RWPE2 (cell line): ENCODE data around the gene EEFSEC.

ENCODE experiments used
- ATAC-seq: fragments of 200-7000 bp; cut with Tn5 transposase; 3 replicates; pipeline ENCODE4 v1.9.1; 2021; ENCODE audit warnings: low read depth
- DNase-seq: peaks from one replicate; pipeline ENCODE4 v3.0.0-alpha.2; 2020; ENCODE audit warnings: low spot score
- H3K27ac ChIP-seq: fragments of 450-650 bp; 2 replicates; pipeline ENCODE4 v1.5.1; 2017; ENCODE audit warnings: mild to moderate bottlenecking; ENCODE audit not compliant: poor library complexity, severe bottlenecking
- H3K27me3 ChIP-seq: fragments of 250-450 bp; sonication (Bioruptor Pico); 2 replicates; pipeline ENCODE4 v1.5.1; 2021; ENCODE audit warnings: mild to moderate bottlenecking, moderate library complexity; ENCODE audit not compliant: insufficient read depth, poor library complexity, severe bottlenecking
- H3K36me3 ChIP-seq: fragments of 250-450 bp; sonication (Bioruptor Pico); 2 replicates; pipeline ENCODE4 v1.5.1; 2020; ENCODE audit warnings: low read depth, mild to moderate bottlenecking, moderate library complexity
- H3K4me1 ChIP-seq: fragments of 250-450 bp; sonication (Bioruptor Pico); 2 replicates; pipeline ENCODE4 v1.5.1; 2021; ENCODE audit warnings: mild to moderate bottlenecking, moderate library complexity; ENCODE audit not compliant: insufficient read depth, poor library complexity, severe bottlenecking
- H3K4me3 ChIP-seq: fragments of 250-450 bp; sonication (Bioruptor Pico); 2 replicates; pipeline ENCODE4 v1.5.1; 2021; ENCODE audit warnings: mild to moderate bottlenecking, moderate library complexity; ENCODE audit not compliant: severe bottlenecking
- H3K9me3 ChIP-seq: fragments of 250-450 bp; sonication (Bioruptor Pico); 2 replicates; pipeline ENCODE4 v1.5.1; 2021; ENCODE audit warnings: mild to moderate bottlenecking, moderate library complexity; ENCODE audit not compliant: severe bottlenecking
- TF ChIP-seq, protein P1 (sequence below): fragments of 450-650 bp; IDR thresholded peaks from one replicate; pipeline ENCODE4 v1.5.1; 2017; ENCODE audit warnings: mild to moderate bottlenecking, moderate library complexity; ENCODE audit not compliant: poor library complexity, severe bottlenecking

EEFSEC gene

GRCh38 chr3:128301186-128302023, 148.1 kb downstream of the EEFSEC start:
- no peak overlapping the region for H3K27ac ChIP-seq
- peaks cover 7% of the 10 kb centered on the region for H3K36me3 ChIP-seq
- H3K4me3 ChIP-seq: no peak overlapping the region
- H3K9me3 ChIP-seq: no peaks in the 10 kb centered on the region
- DNase-seq: no peak
- ATAC-seq: no peak
- no peaks in the 10 kb centered on the region for H3K27me3 ChIP-seq
- H3K4me1 ChIP-seq: peaks cover 3% of the 10 kb centered on the region
- TF ChIP-seq, protein P1, sequence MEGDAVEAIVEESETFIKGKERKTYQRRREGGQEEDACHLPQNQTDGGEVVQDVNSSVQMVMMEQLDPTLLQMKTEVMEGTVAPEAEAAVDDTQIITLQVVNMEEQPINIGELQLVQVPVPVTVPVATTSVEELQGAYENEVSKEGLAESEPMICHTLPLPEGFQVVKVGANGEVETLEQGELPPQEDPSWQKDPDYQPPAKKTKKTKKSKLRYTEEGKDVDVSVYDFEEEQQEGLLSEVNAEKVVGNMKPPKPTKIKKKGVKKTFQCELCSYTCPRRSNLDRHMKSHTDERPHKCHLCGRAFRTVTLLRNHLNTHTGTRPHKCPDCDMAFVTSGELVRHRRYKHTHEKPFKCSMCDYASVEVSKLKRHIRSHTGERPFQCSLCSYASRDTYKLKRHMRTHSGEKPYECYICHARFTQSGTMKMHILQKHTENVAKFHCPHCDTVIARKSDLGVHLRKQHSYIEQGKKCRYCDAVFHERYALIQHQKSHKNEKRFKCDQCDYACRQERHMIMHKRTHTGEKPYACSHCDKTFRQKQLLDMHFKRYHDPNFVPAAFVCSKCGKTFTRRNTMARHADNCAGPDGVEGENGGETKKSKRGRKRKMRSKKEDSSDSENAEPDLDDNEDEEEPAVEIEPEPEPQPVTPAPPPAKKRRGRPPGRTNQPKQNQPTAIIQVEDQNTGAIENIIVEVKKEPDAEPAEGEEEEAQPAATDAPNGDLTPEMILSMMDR: no peak

DNA sequence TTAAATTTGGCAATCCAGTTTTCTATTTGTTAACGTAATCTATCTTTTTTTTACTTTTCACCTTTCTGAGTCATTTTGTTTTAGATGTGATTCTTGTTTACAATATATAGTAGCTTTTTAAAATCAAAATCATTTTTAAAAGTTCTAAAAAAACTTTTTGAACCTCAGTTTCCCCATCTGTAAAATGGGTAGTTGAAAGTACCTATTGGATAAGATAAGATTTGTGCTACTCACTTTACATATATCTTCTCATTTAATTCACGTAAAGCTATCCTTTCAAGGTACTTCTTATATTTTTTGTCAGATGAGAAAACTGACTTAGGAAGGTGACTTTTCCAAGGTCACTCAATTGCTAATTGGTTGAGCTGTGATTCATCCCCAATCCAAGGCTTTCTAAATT, 153.2 kb downstream of the EEFSEC start:
- no peaks in the 10 kb centered on the region for H3K27me3 ChIP-seq
- TF ChIP-seq, protein P1: no peak
- H3K27ac ChIP-seq: no peak overlapping the region
- no peaks in the 10 kb centered on the region for H3K4me1 ChIP-seq
- DNase-seq (no peak), ATAC-seq (no peak)
- H3K9me3 ChIP-seq: no peaks in the 10 kb centered on the region
- peaks cover 7% of the 10 kb centered on the region for H3K36me3 ChIP-seq
- no peak overlapping the region for H3K4me3 ChIP-seq

DNA sequence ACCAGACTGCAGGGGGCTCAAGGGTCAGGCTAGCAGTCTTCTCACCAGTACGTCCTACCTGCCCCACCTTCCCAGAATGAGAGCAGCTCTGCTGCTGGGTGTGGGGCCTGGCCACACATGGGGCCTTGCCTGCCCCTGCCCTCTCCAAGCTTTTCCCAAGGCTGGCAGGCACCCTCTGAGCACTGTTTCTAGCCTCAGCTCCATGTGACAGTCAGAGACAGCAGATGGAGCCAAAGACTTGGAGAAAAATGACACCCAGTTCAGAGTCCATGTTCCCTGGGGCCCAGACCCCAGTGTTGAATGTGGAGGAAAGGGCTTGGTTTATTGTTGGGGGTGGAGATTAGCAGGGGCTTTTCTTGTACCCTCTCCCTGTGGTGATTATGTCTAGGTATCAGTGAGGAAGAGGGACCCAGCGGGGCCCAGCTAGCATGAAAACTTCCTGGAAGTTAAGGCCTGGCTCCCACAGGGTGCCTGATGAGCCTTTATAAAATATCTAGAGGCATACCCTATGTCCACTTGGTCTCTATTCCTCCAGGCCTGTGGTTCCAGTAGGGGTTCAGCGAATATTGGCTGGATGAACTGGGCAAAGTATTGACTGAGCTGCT, 153.8 kb downstream of the EEFSEC start:
- Histone ChIP-seq H3K27ac (no peak overlapping the region), H3K27me3 (no peaks in the 10 kb centered on the region), H3K4me1 (no peaks in the 10 kb centered on the region), H3K4me3 (no peak overlapping the region), H3K9me3 (no peaks in the 10 kb centered on the region), H3K36me3 (peaks cover 7% of the 10 kb centered on the region)
- ATAC-seq (peak; percentile 29; the same call in 1 of the 3 replicates), DNase-seq (no peak)
- TF ChIP-seq, protein P1: peak; percentile 14

DNA sequence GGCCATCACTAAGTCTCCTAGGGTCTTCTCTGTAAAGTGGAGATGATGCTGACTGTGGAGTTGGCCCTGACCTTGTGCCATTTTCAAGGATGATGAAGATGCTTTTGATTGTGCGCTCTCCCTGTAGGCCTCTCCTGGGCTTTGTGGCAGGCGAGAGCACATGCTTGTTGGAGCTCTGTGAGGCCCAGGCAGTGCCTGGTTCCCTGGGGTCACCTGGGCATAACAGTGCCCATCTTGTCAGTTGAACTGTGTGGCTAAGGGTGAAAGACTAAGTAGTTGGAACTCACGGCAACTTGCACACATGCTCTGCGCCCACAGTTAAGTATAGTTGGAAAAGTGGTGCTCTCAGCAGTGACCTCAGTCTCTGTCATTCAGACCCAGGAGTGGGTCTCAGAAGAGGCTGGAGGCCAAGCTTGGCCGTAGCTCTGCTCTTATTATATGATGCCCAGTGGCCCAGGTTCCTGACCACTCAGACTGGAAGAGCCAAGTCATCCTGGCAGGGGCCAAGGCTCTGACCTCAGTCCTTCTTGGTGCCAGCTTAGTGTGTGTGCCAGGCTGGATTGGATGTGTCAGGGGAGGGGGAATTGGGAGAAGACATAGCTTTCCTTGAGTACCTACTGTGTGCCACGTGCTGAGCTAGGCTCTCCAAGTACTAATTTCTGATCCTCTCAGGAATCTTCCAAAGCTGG, 154.6 kb downstream of the EEFSEC start:
- DNase-seq (no peak), ATAC-seq (no peak)
- Histone ChIP-seq H3K4me1 (no peaks in the 10 kb centered on the region), H3K4me3 (no peak overlapping the region), H3K27me3 (no peaks in the 10 kb centered on the region), H3K9me3 (no peaks in the 10 kb centered on the region), H3K36me3 (peaks cover 7% of the 10 kb centered on the region), H3K27ac (no peak overlapping the region)
- TF ChIP-seq, protein P1: no peak
